Measurements from ENCODE around the gene RAB23. TPM values are rescaled to one million over a fixed set of nuclear protein-coding genes. Genes with fewer than 3 reads are reported as not detected.

Gene RAB23
- total RNA-seq, 2 experiments from 2014 or later, result 3.5 to 4.1 TPM

DNA sequence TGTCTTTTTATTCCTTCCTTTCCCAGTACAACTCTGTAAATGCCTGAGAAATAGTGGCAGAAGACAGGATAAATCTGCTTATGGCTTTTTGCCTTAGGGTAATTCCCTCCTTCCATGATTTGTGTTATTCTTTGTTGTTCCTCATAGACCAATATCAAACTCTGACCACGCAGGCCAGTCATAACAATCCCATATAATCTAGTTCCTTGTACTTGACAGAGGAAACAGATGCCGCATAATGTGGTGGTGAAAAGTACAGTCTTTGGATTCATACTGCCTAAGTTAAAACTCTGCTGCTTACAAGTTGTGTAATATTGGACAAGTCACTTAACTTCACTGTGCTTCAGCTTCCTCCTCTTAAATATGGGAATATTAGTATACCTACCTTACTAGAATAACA is 58.2 kb downstream of the RAB23 start:
- BruUV-seq (replicated peaks), result no TSS peak
- Histone ChIP-seq H3K9me3 (ENCODE audit: low read length) (no peaks in the 10 kb centered on the region), H4K20me1 (ENCODE audit: insufficient read depth, low read length) (no peaks in the 10 kb centered on the region), H3K4me1 (ENCODE audit: insufficient read depth, low read length, poor library complexity, severe bottlenecking) (no peaks in the 10 kb centered on the region), H3K9me2 (ENCODE audit: insufficient read depth, low read length) (no peaks in the 10 kb centered on the region), H3K27ac (ENCODE audit: low read depth, low read length, poor library complexity, severe bottlenecking) (no peak overlapping the region), H2AFZ (ENCODE audit: low read length) (no peak overlapping the region), H3K4me3 (ENCODE audit: low read depth, low read length, poor library complexity, severe bottlenecking) (no peak overlapping the region), H3K4me2 (ENCODE audit: low read length) (no peak overlapping the region), H3K79me2 (ENCODE audit: insufficient read depth, low read depth, low read length) (no peaks in the 10 kb centered on the region), H3K36me3 (ENCODE audit: insufficient read depth, low read length) (peaks cover 54% of the 10 kb centered on the region)
- POLR2A ChIA-PET, result no interaction called here
- intact Hi-C loops (cut with micrococcal nuclease; ENCODE audit: unreplicated experiment), result loop anchor here (5.0 kb wide), 1 partner anchor 37 kb away; no protein-coding TSS in a partner anchor
- CTCF ChIA-PET (ENCODE audit: unreplicated experiment), result no interaction called here
- TF ChIP-seq, protein P1, sequence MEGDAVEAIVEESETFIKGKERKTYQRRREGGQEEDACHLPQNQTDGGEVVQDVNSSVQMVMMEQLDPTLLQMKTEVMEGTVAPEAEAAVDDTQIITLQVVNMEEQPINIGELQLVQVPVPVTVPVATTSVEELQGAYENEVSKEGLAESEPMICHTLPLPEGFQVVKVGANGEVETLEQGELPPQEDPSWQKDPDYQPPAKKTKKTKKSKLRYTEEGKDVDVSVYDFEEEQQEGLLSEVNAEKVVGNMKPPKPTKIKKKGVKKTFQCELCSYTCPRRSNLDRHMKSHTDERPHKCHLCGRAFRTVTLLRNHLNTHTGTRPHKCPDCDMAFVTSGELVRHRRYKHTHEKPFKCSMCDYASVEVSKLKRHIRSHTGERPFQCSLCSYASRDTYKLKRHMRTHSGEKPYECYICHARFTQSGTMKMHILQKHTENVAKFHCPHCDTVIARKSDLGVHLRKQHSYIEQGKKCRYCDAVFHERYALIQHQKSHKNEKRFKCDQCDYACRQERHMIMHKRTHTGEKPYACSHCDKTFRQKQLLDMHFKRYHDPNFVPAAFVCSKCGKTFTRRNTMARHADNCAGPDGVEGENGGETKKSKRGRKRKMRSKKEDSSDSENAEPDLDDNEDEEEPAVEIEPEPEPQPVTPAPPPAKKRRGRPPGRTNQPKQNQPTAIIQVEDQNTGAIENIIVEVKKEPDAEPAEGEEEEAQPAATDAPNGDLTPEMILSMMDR (conservative IDR thresholded peaks at IDR 0.05; ENCODE audit: low read length), result no peak
- no peak for TF ChIP-seq EZH2phosphoT487 (IDR thresholded peaks at IDR 0.05; ENCODE audit: borderline replicate concordance, low read depth, low read length)
- no peak for DNase-seq (ENCODE audit: low spot score)

GRCh38 chr6:57162516-57162915 is 59.6 kb downstream of the RAB23 start:
- TF ChIP-seq EZH2phosphoT487 (IDR thresholded peaks at IDR 0.05; ENCODE audit: borderline replicate concordance, low read depth, low read length), result no peak
- TF ChIP-seq, protein P1 (conservative IDR thresholded peaks at IDR 0.05; ENCODE audit: low read length), result no peak
- DNase-seq (ENCODE audit: low spot score), result no peak
- Histone ChIP-seq H3K36me3 (ENCODE audit: insufficient read depth, low read length) (peaks cover 63% of the 10 kb centered on the region), H3K9me3 (ENCODE audit: low read length) (no peaks in the 10 kb centered on the region), H2AFZ (ENCODE audit: low read length) (no peak overlapping the region), H3K79me2 (ENCODE audit: insufficient read depth, low read depth, low read length) (no peaks in the 10 kb centered on the region), H4K20me1 (ENCODE audit: insufficient read depth, low read length) (no peaks in the 10 kb centered on the region), H3K4me1 (ENCODE audit: insufficient read depth, low read length, poor library complexity, severe bottlenecking) (no peaks in the 10 kb centered on the region), H3K9me2 (ENCODE audit: insufficient read depth, low read length) (no peaks in the 10 kb centered on the region), H3K27ac (ENCODE audit: low read depth, low read length, poor library complexity, severe bottlenecking) (no peak overlapping the region), H3K4me3 (ENCODE audit: low read depth, low read length, poor library complexity, severe bottlenecking) (no peak overlapping the region), H3K4me2 (ENCODE audit: low read length) (no peak overlapping the region)
- CTCF ChIA-PET (ENCODE audit: unreplicated experiment), result no interaction called here
- BruUV-seq (replicated peaks), result no TSS peak
- intact Hi-C loops (cut with micrococcal nuclease; ENCODE audit: unreplicated experiment), result loop anchor here (5.0 kb wide), 1 partner anchor 35 kb away; no protein-coding TSS in a partner anchor
- POLR2A ChIA-PET, result interaction anchor here (0.5 to 2.1 kb wide), 7 partner anchors 8 to 70 kb away, joined by 3 to 11 read pairs (median 3); partner anchors contain the start of gene BAG2

GRCh38 chr6:57162028-57162427 is 60.1 kb downstream of the RAB23 start:
- intact Hi-C loops (cut with micrococcal nuclease; ENCODE audit: unreplicated experiment), result loop anchor here (5.0 kb wide), 1 partner anchor 35 kb away; no protein-coding TSS in a partner anchor
- no peaks in the 10 kb centered on the region for H4K20me1 ChIP-seq (ENCODE audit: insufficient read depth, low read length)
- peaks cover 59% of the 10 kb centered on the region for H3K36me3 ChIP-seq (ENCODE audit: insufficient read depth, low read length)
- DNase-seq (ENCODE audit: low spot score), result no peak
- no peaks in the 10 kb centered on the region for H3K79me2 ChIP-seq (ENCODE audit: insufficient read depth, low read depth, low read length)
- H3K27ac ChIP-seq (ENCODE audit: low read depth, low read length, poor library complexity, severe bottlenecking), result no peak overlapping the region
- H3K9me3 ChIP-seq (ENCODE audit: low read length), result no peaks in the 10 kb centered on the region
- H2AFZ ChIP-seq (ENCODE audit: low read length), result no peak overlapping the region
- no peaks in the 10 kb centered on the region for H3K4me1 ChIP-seq (ENCODE audit: insufficient read depth, low read length, poor library complexity, severe bottlenecking)
- no peak for TF ChIP-seq EZH2phosphoT487 (IDR thresholded peaks at IDR 0.05; ENCODE audit: borderline replicate concordance, low read depth, low read length)
- TF ChIP-seq, protein P1 (conservative IDR thresholded peaks at IDR 0.05; ENCODE audit: low read length), result no peak
- BruUV-seq (replicated peaks), result no TSS peak
- no peak overlapping the region for H3K4me2 ChIP-seq (ENCODE audit: low read length)
- ChIA-PET POLR2A (interaction anchor here (0.5 to 2.1 kb wide), 5 partner anchors 10 to 69 kb away, joined by 3 to 11 read pairs (median 4); partner anchors contain the start of gene BAG2), CTCF (ENCODE audit: unreplicated experiment) (no interaction called here)
- no peaks in the 10 kb centered on the region for H3K9me2 ChIP-seq (ENCODE audit: insufficient read depth, low read length)
- H3K4me3 ChIP-seq (ENCODE audit: low read depth, low read length, poor library complexity, severe bottlenecking), result no peak overlapping the region
